ENCODE data around the gene NTN4. TPM values are rescaled to one million over a fixed set of nuclear protein-coding genes. Genes with fewer than 3 reads are reported as not detected.

Gene NTN4
- polyA plus RNA-seq, 1 of the 3 experiments (the other 2 are of a cell fraction): 0.08 TPM

- CTCF ChIA-PET: no interaction called here
Measured at GRCh38 chr12:95731519-95731958, 59.0 kb downstream of the NTN4 start.

More at GRCh38 chr12:95731519-95731958, 59.0 kb downstream of the NTN4 start:
- WGBS (ENCODE audit: low lambda C conversion rate): 74% methylated on average over 7 of the region's 7 CpGs
- Histone ChIP-seq H3K4me2 (no peak overlapping the region), H3K9me2 (0 out of 2 replicates have a peak, but pooled peaks cover 4% of the 10 kb centered on the region), H3K27me3 (ENCODE audit: insufficient read depth) (no peaks in the 10 kb centered on the region), H3K9me3 (no peaks in the 10 kb centered on the region), H3K9ac (no peak overlapping the region), H4K20me1 (ENCODE audit: insufficient read depth) (no peaks in the 10 kb centered on the region), H3K27ac (ENCODE audit: low read depth in 2 of 2, low read length in 1 of 2) (no peak overlapping the region), H2AFZ (ENCODE audit: low read depth) (no peak overlapping the region), H3K36me3 (replicated peaks in 1 of 2; ENCODE audit: control insufficient read depth in 1 of 2, insufficient read depth in 2 of 2, low read length in 1 of 2) (no peaks in the 10 kb centered on the region), H3K79me2 (ENCODE audit: insufficient read depth) (no peaks in the 10 kb centered on the region), H3K4me3 (ENCODE audit: low read depth in 2 of 2, low read length in 1 of 2) (no peak overlapping the region), H3F3A (replicated peaks; ENCODE audit: insufficient read depth) (no peaks in the 10 kb centered on the region), H3K4me1 (ENCODE audit: control insufficient read depth in 1 of 2, insufficient read depth in 2 of 2, low read depth in 1 of 2, low read length in 1 of 2) (no peaks in the 10 kb centered on the region; a peak in 1 of 4 replicates)
- DNase-seq: no peak
- POLR2A ChIA-PET: no interaction called here
- TF ChIP-seq RCOR1 (IDR thresholded peaks at IDR 0.05; ENCODE audit: low read length) (no peak), FOXM1 (IDR thresholded peaks at IDR 0.05; ENCODE audit: low read depth) (no peak), GABPA (IDR thresholded peaks at IDR 0.05; ENCODE audit: low read depth) (no peak), SIN3A (IDR thresholded peaks at IDR 0.05; ENCODE audit: borderline replicate concordance, low read depth, low read length) (no peak), FOSL2 (IDR thresholded peaks at IDR 0.05; ENCODE audit: borderline replicate concordance, low read depth) (no peak), ZBTB33 (IDR thresholded peaks at IDR 0.05; ENCODE audit: borderline replicate concordance, low read depth) (no peak), GATA2 (CRISPR knock-in tag; IDR thresholded peaks at IDR 0.05) (no peak), MXI1 (IDR thresholded peaks at IDR 0.05; ENCODE audit: low read depth, low read length) (no peak), ELF1 (IDR thresholded peaks at IDR 0.05) (no peak), FOXJ3 (CRISPR knock-in tag; IDR thresholded peaks at IDR 0.05) (no peak), MAX (IDR thresholded peaks at IDR 0.05; ENCODE audit: low read depth) (no peak), SMC3 (IDR thresholded peaks at IDR 0.05; ENCODE audit: low read depth, low read length) (no peak), PBX3 (IDR thresholded peaks at IDR 0.05) (no peak), JUND (IDR thresholded peaks at IDR 0.05) (no peak), POLR2AphosphoS5 (IDR thresholded peaks at IDR 0.05; ENCODE audit: low read depth, low read length) (no peak), MEF2A (IDR thresholded peaks at IDR 0.05; ENCODE audit: borderline replicate concordance, low read depth) (no peak), EP300 (IDR thresholded peaks at IDR 0.05; ENCODE audit: borderline replicate concordance in 1 of 2, low read depth in 1 of 2, low read length in 1 of 2) (no peak), RAD21 (IDR thresholded peaks at IDR 0.05; ENCODE audit: low read length) (no peak)
- TF ChIP-seq, protein P1, sequence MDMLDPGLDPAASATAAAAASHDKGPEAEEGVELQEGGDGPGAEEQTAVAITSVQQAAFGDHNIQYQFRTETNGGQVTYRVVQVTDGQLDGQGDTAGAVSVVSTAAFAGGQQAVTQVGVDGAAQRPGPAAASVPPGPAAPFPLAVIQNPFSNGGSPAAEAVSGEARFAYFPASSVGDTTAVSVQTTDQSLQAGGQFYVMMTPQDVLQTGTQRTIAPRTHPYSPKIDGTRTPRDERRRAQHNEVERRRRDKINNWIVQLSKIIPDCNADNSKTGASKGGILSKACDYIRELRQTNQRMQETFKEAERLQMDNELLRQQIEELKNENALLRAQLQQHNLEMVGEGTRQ (IDR thresholded peaks at IDR 0.05; ENCODE audit: borderline replicate concordance, low read depth, low read length): no peak
